Gastroesophageal sphincter (tissue), 4 donors: ENCODE results near the gene EHBP1. TPM values are rescaled to one million over a fixed set of nuclear protein-coding genes. Genes with fewer than 3 reads are reported as not detected.

Experiments used
- ATAC-seq: fragments of 150-250 bp; one replicate; pipeline ENCODE4 v1.9.1; 2016; ENCODE audit warnings: mild to moderate bottlenecking, moderate library complexity
- H3K27ac ChIP-seq, 4 donors: fragments of 200-600 bp; sonication (generic) in 3 of 4; 1 replicate in 3 of 4; 2 replicates in 1 of 4; pipeline ENCODE4 v1.5.1; 2016 to 2019
- H3K27me3 ChIP-seq: fragments of 200-600 bp; sonication (generic); one replicate; pipeline ENCODE4 v1.5.1; 2019
- H3K36me3 ChIP-seq, 2 donors: fragments of 200-600 bp; sonication (generic); one replicate each; pipeline ENCODE4 v1.5.1; 2019; ENCODE audit warnings: control low read depth in 1 of 2
- H3K4me1 ChIP-seq, 3 donors: fragments of 200-600 bp; sonication (generic); 1 replicate in 2 of 3; 2 replicates in 1 of 3; pipeline ENCODE4 v1.5.1; 2016 to 2019; ENCODE audit warnings: control low read depth in 2 of 3
- H3K4me3 ChIP-seq, 2 donors: fragments of 200-600 bp; sonication (generic); one replicate each; pipeline ENCODE4 v1.5.1; 2019; ENCODE audit warnings: mild to moderate bottlenecking in 1 of 2, moderate library complexity in 1 of 2
- H3K9me3 ChIP-seq, 3 donors: fragments of 200-600 bp; sonication (generic); one replicate each; pipeline ENCODE4 v1.5.1; 2017 to 2019; ENCODE audit warnings: control low read depth in 2 of 3
- EP300 ChIP-seq: sonication (generic); formaldehyde crosslinking; IDR thresholded peaks from one replicate; pipeline ENCODE4 v1.6.1; 2017; ENCODE audit warnings: antibody characterized with exemption, mild to moderate bottlenecking
- POLR2A ChIP-seq, 2 donors: fragments of 450-650 bp; IDR thresholded peaks; one replicate each; pipeline ENCODE4 v1.6.1; 2017; ENCODE audit warnings: antibody characterized with exemption in 2 of 2, mild to moderate bottlenecking in 2 of 2, moderate library complexity in 1 of 2
- POLR2AphosphoS5 ChIP-seq: sonication (generic); formaldehyde crosslinking; IDR thresholded peaks from one replicate; pipeline ENCODE4 v1.6.1; 2017; ENCODE audit warnings: antibody characterized with exemption
- WGBS, 2 donors: methylation state at CpG; one replicate each; pipeline ENCODE4 v1.1.5; 2018; ENCODE audit warnings: low coverage in 1 of 2; 5-methylcytosine and 5-hydroxymethylcytosine counted together
- total RNA-seq, 4 donors: library from RNA; depleted of rRNA; stranded (reverse); fragments of >200 nt; gene quantifications; one replicate each; pipeline ENCODE4 v1.1.0, GENCODE V29; 2016
- TF ChIP-seq, protein P1 (sequence below), 4 experiments: fragments of 200-600 bp in 2 of 4; fragments of 450-650 bp in 2 of 4; sonication (generic) in 1 of 4; IDR thresholded peaks; one replicate each; pipeline ENCODE4 v1.5.1; 2017 to 2019; ENCODE audit warnings: antibody characterized with exemption in 4 of 4, mild to moderate bottlenecking in 2 of 4, moderate library complexity in 2 of 4

The EHBP1 gene
- total RNA-seq, 4 donors from 2014 or later, result 82.4 to 159 (median 146) TPM

DNA sequence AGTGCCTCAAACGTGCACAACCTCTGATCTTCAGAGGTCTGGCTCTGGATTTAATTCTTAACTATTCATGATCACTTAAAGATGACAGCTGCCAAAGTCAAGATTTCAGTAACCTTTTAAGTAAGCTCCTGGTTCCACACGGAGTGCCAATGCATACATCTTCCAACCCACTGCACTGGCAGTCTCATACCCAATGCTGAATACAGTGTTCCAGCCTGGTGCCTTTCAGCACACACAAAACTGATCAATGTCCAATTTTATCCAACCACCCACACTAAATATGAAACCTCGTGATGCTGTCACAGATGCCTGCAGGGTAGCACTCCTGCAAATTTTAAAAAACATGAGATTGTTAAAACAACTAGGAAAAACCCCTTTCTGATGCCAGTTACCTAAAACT is 84.0 kb downstream of the EHBP1 start:
- Histone ChIP-seq H3K4me1 (peaks cover 13 to 84% (median 15%) of the 10 kb centered on the region in 3 donors), H3K9me3 (no peaks in the 10 kb centered on the region), H3K36me3 (no peaks in the 10 kb centered on the region), H3K27ac (no peak overlapping the region), H3K27me3 (no peaks in the 10 kb centered on the region), H3K4me3 (no peak overlapping the region)
- 10 to 54% methylated on average over 2 to 3 of the region's 3 CpGs for WGBS, 2 donors
- TF ChIP-seq EP300 (no peak), POLR2AphosphoS5 (no peak), POLR2A (IDR thresholded peaks at IDR 0.05) (no peak)
- TF ChIP-seq, protein P1, sequence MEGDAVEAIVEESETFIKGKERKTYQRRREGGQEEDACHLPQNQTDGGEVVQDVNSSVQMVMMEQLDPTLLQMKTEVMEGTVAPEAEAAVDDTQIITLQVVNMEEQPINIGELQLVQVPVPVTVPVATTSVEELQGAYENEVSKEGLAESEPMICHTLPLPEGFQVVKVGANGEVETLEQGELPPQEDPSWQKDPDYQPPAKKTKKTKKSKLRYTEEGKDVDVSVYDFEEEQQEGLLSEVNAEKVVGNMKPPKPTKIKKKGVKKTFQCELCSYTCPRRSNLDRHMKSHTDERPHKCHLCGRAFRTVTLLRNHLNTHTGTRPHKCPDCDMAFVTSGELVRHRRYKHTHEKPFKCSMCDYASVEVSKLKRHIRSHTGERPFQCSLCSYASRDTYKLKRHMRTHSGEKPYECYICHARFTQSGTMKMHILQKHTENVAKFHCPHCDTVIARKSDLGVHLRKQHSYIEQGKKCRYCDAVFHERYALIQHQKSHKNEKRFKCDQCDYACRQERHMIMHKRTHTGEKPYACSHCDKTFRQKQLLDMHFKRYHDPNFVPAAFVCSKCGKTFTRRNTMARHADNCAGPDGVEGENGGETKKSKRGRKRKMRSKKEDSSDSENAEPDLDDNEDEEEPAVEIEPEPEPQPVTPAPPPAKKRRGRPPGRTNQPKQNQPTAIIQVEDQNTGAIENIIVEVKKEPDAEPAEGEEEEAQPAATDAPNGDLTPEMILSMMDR (IDR thresholded peaks at IDR 0.05), result no peak
- no peak for ATAC-seq

DNA sequence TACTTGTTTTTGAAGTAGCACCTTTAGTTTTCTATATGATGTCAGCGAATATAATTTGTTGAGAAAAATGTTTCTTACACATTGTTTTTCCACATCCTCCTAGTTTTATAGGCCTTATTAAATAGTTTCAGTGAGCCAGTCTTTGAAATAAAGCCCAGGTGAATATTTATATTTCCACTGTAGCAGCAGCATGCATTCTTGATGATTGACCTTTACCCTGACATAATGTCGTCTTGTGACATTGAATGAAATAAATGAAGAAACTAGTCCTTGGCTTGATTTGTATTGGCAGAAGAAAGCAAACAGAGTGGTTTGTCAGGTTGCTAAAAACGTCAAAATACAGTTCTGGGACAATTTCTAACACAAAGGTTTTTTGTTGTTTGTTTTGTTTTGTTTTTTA is 84.4 kb downstream of the EHBP1 start:
- Histone ChIP-seq H3K4me1 (peaks cover 13 to 84% (median 15%) of the 10 kb centered on the region in 3 donors), H3K4me3 (no peak overlapping the region), H3K36me3 (no peaks in the 10 kb centered on the region), H3K9me3 (no peaks in the 10 kb centered on the region), H3K27me3 (no peaks in the 10 kb centered on the region), H3K27ac (no peak overlapping the region)
- WGBS, 2 donors, result 36 to 57% methylated on average over 3 of the region's 3 CpGs
- no peak for ATAC-seq
- TF ChIP-seq EP300 (no peak), POLR2A (IDR thresholded peaks at IDR 0.05) (no peak), POLR2AphosphoS5 (no peak)
- TF ChIP-seq, protein P1 (IDR thresholded peaks at IDR 0.05), result no peak

DNA sequence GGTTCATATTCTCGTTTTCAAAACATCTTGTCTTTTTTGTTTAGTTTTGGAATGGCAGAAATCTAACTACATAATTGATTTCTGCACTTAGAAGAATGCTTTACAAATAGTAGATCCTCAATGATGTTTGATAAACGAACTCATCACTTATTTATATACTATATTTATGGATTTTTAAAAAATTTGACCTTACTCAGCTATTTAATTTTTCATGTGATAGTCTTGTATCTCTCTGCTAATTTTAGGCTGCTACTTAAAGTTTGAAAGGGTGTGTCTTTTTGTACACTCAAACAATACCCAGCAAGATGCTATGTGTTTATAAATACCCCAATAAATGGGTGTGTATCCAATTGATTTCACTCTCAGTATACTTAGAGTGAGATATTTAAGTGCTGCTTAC is 86.9 kb downstream of the EHBP1 start:
- Histone ChIP-seq H3K4me3 (no peak overlapping the region), H3K27ac (no peak overlapping the region), H3K4me1 (peaks cover 8 to 74% (median 26%) of the 10 kb centered on the region in 3 donors), H3K9me3 (no peaks in the 10 kb centered on the region), H3K36me3 (no peaks in the 10 kb centered on the region), H3K27me3 (no peaks in the 10 kb centered on the region)
- no peak for TF ChIP-seq POLR2AphosphoS5
- TF ChIP-seq POLR2A (IDR thresholded peaks at IDR 0.05), result no peak
- TF ChIP-seq, protein P1 (IDR thresholded peaks at IDR 0.05), result no peak
- no peak for TF ChIP-seq EP300
- 15 to 37% methylated on average over 2 of the region's 2 CpGs for WGBS, 2 donors
- no peak for ATAC-seq

DNA sequence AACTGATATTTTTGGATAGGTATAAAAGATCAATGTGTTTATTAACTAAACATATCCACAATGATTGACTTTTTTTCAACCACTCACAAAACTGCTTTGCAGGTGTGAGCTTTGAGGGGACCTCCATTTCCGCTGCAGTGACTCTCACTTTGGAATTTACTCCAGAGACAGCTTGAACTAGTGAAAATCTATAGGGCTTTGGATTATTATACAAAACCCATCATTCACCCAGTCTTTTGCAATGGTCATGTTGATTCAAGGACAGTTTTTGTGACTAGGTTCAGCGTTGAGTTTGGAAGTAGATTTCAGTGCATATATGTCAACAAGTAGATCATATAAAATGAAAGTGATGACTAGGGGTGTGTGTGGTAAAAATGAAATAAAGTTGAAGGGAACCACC is 87.7 kb downstream of the EHBP1 start:
- H3K27me3 ChIP-seq, result no peaks in the 10 kb centered on the region
- no peak for ATAC-seq
- 93 to 100% methylated on average over 1 to 2 of the region's 2 CpGs for WGBS, 2 donors
- H3K4me3 ChIP-seq, result no peak overlapping the region
- H3K36me3 ChIP-seq, result no peaks in the 10 kb centered on the region
- H3K27ac ChIP-seq, result no peak overlapping the region
- H3K9me3 ChIP-seq, result no peaks in the 10 kb centered on the region
- TF ChIP-seq, protein P1 (IDR thresholded peaks at IDR 0.05), result no peak
- TF ChIP-seq POLR2A (IDR thresholded peaks at IDR 0.05) (no peak), EP300 (no peak), POLR2AphosphoS5 (no peak)
- peaks cover 8 to 66% (median 22%) of the 10 kb centered on the region in 3 donors for H3K4me1 ChIP-seq

DNA sequence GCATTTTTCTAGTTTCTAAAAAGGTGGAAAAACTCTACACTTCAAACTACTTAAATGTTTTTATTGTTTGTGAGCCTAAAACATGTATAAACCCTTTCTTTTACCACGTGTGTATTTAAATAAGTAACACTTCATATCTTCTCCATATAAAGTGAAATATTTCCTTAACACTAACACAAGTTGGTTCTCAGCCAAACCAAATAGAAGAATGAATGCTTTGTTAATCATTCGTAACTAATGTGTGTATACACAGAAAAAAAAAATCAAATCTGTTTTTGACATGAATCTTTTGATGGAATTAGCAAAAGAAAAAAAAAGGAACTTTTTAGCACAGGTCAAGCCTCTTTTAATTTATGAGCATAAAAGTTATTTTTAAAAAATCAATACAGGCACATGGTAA is 89.3 kb downstream of the EHBP1 start:
- no peaks in the 10 kb centered on the region for H3K9me3 ChIP-seq
- no peak for ATAC-seq
- no peaks in the 10 kb centered on the region for H3K27me3 ChIP-seq
- H3K4me3 ChIP-seq, result no peak overlapping the region
- TF ChIP-seq EP300 (no peak), POLR2A (IDR thresholded peaks at IDR 0.05) (no peak), POLR2AphosphoS5 (no peak)
- TF ChIP-seq, protein P1 (IDR thresholded peaks at IDR 0.05), result no peak
- no peaks in the 10 kb centered on the region for H3K36me3 ChIP-seq
- H3K4me1 ChIP-seq, result peaks cover 2 to 52% (median 19%) of the 10 kb centered on the region in 3 donors
- H3K27ac ChIP-seq, result no peak overlapping the region
- 3 to 10% methylated on average over 2 of the region's 2 CpGs for WGBS, 2 donors
